NCI-H1105 (cell line): ENCODE results near the gene GGACT.
"Not testable (repeated sequence)": the region's sequence is repeated elsewhere in the genome, so short reads cannot be mapped to it uniquely, and the experiment has no call there.

Source experiments
- DNase-seq: peaks from one replicate; lab custom pipeline; 2025; lab: John Stamatoyannopoulos, UW

Gene GGACT

DNA sequence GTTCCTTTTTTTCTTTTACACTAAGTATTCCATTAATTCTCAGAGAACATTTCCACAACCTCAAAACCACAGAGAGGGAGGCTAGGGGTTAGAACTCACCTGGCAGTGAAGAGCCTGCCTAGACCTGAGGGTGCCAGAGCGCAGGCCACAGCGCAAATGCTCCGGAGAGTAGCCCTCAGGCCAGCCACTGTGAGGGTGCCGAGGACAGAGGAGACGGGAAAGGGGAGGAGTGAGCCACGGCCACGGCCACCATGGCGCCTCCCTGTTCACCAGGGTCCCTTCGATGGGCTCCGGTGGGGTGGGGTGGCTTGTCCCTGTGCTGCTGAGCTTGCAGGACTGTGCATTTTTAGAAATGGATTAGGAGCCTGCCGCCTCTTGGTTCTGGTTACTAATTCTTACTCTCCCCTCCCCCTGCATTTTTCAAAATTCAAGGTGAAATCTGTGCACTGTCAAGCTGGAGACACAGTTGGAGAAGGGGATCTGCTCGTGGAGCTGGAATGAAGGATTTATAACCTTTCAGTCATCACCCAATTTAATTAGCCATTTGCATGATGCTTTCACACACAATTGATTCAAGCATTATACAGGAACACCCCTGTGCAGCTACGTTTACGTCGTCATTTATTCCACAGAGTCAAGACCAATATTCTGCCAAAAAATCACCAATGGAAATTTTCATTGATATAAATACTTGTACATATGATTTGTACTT lies 58.8 kb downstream of the GGACT start:
- DNase-seq, result no peak

- no peak for DNase-seq
Measured at GRCh38 chr13:100528820-100529219, 59.8 kb downstream of the GGACT start.

GRCh38 chr13:100528353-100528752 lies 60.2 kb downstream of the GGACT start:
- DNase-seq, result no peak

GRCh38 chr13:100527644-100528043 lies 60.9 kb downstream of the GGACT start:
- DNase-seq, result no peak

- DNase-seq, result no peak
Measured at GRCh38 chr13:100526318-100527000, 62.1 kb downstream of the GGACT start.

DNA sequence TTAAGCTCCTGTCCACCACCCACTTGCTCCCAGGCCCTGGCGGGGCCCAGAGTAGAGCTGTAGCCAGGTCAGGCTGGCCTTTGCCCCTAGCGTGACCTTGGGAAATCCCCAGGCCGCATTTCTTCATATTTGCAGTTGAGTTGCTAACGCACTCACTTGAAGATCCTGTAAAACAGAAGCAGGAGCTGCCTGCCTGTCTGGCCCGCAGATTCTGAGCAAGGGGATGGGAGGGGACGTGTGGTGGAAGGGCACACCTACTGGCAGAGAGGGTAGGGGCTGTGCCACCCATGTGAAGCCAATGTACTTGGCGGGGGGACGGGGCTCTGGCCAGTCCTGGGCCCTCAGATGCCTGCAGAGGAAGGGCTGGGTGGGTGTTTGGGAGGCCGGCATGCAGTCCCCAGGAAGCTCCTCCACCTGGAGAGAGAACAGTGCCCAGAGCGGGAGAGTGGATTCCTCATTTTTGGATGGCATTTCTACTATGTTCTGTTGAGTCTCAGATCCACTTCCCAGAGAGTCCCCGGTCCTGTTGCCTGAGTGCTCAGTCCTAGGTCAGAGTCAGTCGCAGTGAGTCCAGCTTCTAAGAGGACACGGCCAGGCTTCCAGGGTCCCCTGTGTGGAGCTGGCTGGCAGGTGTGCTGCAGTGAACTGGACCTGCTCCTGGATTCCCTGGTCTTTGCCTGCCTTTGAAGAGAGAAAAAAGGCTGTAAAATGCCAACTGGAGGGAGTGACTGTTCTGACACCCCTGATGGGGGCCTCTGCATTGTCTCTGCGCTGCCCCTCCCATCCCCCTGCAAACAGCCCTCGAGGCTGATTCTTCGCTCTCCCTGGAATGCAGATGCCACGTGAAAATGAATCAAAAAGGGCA lies 62.9 kb downstream of the GGACT start:
- no peak for DNase-seq

- DNase-seq, result not testable (repeated sequence)
Measured at GRCh38 chr13:100524688-100525087, 63.9 kb downstream of the GGACT start.

DNA sequence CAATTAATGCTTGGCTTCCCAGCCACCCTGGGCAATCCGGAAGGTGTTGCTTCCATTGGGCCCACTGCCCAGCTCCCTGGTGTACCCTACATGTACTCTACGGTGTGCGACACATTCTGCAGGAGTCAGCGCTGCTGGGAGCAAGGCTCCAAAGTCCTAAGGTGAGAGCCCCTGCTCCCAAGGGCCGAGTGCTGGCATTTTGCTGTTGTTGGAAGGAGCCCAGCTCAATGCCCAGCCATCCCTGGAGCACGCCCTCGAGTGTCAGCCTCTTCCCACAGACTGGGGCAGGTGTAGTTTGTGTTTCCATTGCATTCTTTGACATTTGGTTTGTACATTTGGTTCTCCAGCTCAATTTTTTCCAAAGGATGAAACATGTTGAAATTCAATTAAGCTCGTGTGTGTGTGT lies 64.6 kb downstream of the GGACT start:
- no peak for DNase-seq

DNA sequence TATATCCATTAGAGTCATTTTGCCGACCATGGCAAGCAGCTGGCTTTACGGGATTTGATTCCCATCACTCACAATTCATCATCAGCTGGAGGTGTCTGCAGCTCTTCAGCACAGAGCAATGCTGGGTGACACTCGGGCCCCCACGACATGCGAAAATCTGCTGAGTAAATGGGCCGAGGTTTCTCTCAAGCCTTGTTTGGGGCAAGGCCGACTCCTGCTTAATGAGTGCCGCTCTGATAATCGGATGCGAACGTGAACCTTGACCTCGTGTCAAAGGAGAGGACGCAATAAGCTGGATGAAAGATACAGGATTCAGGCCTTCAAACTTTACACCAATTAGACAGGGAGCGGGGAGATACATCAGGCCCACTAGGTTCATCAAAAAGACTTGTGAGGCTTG lies 65.2 kb downstream of the GGACT start:
- DNase-seq, result no peak

DNA sequence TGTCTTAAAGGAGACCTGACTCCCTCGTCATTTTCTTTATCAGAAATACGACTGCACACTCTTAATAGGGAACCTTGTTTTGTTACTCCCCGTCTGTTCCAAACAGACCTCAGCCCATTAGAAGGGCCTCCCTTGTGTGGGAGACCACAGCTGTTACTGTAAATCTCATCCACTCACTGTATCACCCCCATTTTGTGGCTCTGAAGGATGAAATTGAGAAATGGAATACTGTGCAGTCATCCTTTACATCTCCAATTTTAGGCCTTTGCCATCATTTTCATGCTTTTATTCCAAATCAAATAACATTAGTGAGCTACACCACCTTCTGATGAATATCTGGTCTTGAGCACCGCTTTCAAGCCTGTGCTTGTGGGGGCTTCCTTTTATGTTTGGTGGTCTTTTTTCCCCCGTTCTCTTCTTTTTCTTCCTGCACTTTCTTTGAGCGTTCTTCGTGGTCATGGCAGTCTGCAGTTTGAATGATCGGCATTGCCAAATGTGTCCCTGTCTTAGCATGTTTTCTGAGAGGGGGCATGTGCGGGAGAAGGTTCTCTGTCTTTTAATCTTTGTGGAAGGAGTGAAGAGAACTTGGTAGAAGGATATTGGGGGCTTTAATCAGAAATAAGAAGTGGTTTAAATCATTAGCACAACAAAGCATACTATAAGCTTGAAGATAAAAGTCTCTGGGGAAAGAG lies 65.8 kb downstream of the GGACT start:
- no peak for DNase-seq

DNA sequence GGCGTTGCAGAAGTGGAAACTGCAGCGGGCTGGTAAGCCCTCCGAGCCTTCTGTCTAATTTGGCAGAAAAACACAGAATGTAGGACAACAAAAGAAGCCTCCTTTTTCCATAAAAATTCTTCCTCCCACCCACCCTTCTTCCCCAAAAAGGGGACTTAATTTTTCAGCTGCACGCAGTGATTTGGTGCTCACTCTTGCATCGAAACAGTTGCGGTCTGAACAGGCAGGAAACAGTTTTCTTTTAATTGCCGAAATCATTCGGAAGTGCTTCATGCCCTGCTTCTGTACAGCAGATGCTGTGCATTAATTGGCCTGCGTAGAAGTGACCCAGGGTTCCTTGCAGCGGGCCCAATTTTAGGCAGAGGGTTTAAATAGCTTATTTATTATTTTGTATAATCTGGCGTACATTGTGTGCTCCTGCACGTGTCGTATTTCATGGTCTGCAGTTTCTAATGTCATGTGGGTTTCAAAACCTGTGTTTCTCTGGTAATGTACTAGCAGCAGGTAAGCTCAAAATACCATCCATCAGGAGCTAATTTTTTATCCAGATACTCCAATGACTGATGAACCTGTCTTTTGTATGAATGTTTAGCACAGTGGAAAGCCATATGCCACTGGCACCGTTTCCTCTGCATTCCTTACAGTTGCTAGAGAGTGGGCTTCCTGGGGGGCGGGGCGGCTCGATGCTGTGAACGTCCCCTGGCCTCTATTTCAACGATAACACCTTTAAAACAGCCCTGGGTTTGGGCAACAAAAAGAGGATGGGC lies 66.6 kb downstream of the GGACT start:
- DNase-seq, result no peak

DNA sequence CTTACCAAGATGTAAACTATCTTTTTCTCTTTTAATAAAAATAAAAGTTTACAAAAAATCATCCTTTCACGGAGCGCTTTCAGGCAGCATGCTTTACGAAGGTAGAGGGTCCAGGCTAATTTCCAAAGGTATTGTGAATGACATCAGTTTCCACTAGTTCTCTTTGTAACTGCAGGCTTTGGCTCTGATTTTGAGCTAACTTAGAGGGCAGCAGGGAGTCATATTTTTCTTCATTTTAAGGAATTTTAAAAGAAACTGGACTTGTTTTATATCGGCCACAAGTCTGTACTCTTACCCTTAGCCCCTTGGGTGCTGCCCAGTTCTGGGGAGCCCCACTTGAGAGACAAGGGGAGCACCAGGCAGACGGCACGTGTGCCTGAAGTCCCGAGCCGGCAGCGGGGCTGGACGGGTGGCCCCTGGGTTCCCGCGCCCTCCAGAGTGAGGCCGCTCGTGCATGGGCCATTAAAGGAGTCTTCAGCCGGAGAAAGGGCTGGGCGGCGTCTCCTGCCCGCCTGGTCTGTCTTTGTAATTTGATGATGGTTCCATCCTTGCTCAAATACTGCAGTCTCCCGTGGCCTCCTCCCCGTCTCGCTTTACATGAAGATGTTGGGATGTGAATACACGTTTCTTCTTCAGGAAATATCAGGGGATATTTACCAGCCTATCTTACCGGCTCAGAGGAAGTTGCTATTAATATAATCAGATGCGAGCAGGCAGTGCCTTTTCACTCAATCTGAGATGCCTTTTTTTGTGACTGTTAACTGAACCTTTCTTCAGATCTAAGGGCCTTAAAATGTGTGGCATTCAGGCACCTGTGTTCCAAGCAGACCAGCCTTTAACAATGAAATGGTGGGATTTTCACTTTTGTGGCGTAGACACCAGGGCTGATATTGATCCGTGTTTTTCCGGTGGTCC lies 67.4 kb downstream of the GGACT start:
- no peak for DNase-seq

GRCh38 chr13:100519626-100520025 lies 69.0 kb downstream of the GGACT start:
- DNase-seq, result no peak

GRCh38 chr13:100518394-100519062 lies 70.1 kb downstream of the GGACT start:
- no peak for DNase-seq

GRCh38 chr13:100517728-100518127 lies 70.9 kb downstream of the GGACT start:
- no peak for DNase-seq

DNA sequence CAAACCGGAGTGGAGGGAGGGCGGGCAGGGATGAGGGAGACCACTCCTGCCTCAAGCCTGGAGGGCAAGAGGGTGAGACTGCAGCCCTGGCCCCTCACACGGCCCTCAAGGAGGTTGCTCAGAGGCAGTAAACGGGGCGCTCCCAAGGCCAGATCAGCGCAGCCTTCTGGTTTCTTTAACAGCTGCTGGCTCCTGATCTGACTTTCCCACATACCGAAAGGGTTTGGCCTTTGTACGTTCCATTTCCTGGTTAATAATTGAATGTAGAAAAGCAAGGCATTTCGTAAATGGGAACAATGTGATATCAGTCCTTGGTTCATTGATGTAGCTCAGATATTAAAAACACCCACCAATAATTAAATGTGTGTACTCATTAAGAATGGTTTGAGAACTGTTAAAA lies 71.5 kb downstream of the GGACT start:
- no peak for DNase-seq

DNA sequence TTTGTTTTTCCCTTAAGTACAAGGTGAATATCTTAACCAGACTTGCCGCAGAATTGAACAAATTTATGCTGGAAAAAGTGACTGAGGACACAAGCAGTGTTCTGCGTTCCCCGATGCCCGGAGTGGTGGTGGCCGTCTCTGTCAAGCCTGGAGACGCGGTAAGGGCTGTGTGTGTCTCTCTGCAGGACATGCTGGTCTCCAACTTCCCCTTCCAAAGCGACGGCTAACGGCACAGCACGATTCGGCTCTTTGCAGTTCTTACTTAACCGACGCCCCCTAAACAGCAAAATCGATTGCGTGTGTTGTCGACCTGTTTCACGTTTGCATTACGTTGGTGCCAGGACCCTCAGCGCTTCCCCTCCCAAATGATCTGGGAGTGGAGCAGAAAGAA lies 73.2 kb downstream of the GGACT start:
- no peak for DNase-seq

DNA sequence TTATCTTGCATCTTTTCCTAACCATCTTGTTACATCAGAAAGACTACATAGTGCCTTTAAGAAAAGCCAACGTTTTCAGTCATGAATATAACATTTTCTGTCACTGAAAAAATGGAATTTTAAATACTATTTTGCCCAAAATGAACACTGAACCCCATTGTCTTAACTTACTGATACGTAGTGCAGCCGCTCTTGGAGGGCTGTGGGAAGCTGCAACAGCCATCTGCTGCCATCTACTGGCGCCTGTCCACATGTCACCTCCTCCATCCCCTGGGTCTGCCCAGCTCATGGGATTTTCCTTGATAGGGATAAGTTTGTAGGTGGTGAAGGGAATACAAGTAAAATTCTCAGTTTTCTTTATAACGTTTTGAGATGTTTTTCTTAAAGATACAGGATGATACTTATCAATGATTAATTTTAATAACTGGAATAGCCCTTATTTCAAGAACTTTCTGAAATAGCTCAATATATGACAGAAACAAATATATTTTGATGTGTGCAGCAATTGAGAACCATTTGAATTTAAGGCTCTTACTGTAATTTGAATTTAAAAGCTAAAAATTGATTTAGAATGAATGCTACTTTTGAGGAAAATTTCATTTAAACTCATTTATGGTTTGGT lies 73.7 kb downstream of the GGACT start:
- DNase-seq, result peak; percentile 56

DNA sequence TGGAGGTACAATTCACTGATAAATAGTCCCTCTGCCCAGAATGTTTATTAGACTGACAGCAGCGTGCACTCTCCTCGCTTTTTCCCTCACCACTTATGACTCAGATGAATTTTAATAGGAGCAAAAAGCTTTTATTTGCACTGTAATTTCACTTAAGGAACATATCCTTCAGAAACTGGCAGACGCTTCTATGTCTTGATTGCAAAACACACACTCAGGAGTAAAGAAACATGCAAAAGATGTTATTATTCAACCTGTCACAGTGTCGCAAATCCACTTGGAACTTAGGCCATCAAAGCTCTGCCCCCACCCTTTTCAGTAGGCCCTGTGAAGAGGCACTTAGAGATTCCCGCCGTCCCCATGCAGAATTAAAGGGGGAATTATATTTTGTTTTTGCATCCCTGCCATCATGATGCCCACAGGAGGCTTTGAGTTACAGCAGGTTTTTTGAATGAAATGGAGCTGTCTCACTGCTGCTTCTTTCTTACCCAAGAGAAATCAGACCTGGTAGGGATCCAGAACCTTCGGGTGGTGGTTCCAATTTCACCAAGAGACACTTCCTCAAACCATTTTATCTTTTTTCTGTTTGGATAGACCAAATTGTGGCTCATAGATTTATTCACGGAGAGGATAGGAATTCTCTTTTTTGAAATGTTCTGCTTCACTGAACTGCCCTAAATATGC lies 74.5 kb downstream of the GGACT start:
- no peak for DNase-seq
